GM18861 (cell line): ENCODE data around the gene AFG1L.
"Not testable (repeated sequence)": the region's sequence is repeated elsewhere in the genome, so short reads cannot be mapped to it uniquely, and the experiment has no call there.

ENCODE experiments used
- ATAC-seq: cut with Tn5 transposase; IDR thresholded peaks from one replicate; pipeline ENCODE4 v1.9.1; 2021; ENCODE audit not compliant: unreplicated experiment

AFG1L gene

DNA sequence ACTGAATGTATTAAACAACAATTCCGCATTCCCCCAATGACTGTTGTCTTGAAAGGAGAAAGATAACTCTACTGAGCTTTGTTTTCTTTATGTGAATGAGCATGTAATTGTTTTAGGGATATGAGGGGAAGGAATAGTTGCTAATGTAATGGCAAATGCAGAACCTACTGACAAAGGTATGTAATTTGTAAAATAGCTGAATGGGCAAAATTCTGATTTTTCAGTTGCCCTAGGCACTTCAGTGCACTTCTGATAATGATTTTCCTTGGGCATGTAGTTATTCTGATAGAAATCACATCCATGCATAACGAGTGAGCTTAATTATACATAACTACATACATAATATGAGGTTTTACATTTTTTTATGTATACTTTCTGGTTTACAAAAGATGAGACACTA lies 212.5 kb downstream of the AFG1L start:
- ATAC-seq, result no peak

DNA sequence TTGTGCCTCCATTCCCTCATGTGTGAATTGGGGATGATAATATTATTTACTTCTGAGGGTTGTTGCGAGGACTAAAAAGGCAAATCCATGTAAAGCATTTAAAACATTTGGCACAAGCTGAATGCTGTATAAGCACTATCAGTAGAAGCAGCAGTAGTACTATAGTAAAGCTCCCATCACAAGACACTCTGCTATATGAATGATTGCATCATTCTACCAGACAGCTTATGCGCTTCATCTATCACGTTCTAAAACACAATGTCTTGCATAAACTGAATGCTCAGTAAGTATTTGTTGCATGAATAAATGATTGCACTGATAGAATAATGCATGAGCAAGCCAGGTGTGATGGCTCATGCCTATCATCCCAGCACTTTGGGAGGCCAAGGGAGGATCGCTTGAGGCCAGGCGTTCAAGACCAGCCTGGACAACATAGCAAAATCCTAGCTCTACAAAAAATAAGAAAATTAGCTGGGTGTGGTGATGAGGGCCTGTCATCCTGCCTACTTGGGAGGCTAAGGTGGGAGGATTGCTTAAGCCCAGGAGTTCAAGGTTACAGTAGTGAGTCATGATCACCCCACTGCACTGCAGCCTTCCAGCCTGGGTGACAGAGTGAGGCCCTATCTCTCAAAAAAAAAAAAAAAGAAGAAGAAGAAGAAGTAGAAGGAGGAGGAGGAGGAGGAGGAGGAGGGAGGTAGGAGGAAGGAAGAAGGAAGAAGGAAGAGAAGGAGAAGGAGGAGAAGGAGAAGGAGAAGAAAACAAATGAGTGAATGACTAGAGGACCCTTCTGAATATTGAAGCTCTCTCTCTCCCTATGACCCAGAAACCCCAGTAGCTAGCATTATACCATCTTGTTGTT lies 215.8 kb downstream of the AFG1L start:
- ATAC-seq, result no peak

GRCh38 chr6:108518714-108519576 lies 224.1 kb downstream of the AFG1L start:
- no peak for ATAC-seq

- ATAC-seq, result no peak
Observed at GRCh38 chr6:108521616-108522107, 226.8 kb downstream of the AFG1L start.

DNA sequence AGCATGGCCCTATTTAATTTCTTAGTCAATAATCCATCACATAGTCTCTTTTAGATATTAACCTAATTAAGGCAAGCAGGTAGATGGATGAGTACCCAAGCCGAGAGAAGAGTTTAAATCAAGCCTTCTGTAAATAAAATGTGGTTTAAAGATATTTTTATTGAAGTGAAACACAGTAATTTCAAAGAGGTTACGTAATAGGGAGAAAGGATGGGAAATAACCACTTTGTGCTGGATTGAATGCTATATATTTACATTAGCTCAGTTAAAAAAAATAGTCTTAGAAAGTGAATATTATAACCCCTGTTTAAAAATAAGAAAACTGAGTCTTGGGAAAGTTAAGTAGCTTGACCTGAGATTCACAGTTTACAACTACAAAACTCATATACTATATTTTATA lies 228.8 kb downstream of the AFG1L start:
- no peak for ATAC-seq

DNA sequence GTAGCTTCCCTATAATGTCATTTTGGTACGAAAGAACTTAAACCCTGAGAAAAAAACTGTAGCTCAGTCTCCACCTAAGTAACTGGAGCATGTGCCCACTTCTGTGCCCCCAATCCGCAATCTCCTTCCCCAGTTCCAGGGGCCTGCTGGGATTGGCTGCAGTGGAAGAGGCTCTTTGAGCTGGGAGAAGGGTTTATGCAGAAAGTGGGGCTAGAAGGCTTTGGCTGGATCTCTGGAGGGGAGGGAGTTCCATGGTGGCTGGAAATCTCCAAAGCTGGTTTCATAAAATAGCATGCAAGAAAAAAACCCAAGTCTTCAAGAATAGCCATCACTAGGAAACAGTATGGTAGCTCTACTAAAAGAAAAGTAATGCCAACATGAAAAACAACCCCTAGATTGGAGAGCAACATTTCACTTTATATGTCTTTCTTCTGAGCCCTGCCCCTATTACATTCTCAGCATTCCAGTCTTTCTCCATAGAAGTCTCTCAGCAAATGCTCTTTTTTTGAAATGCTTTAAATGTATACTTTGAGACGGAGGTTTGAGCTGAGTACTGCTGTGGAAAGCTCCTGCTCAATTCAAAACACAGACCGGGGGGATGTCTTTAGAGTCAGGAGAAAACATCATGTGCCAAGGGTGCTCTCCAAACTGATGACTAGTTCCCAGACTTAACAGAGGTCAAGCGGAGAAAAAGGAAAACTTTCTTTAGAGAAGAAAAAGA lies 229.8 kb downstream of the AFG1L start:
- no peak for ATAC-seq

DNA sequence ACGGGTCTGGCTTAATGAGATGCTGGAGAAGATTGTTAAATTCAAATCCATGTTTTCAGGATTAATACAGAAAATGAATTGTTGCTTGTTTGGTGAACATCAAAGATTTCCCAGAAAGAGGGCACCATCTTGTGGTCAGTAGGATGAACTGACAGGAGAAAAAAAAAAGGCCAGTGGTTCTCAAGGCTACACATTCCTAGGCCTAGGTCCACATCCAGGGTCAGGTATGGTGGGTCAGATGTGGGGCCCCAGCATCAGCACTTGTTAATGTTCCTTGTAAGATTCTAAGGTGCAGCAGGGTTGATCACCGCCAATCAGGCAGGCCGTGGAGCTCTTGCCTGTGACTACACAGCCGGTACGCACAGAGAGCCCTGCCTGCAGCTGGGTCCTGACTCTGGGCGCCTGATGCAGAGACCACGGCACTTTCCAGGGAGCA lies 231.9 kb downstream of the AFG1L start:
- no peak for ATAC-seq

- ATAC-seq, result no peak
Observed at GRCh38 chr6:108528878-108529277, 234.0 kb downstream of the AFG1L start.

DNA sequence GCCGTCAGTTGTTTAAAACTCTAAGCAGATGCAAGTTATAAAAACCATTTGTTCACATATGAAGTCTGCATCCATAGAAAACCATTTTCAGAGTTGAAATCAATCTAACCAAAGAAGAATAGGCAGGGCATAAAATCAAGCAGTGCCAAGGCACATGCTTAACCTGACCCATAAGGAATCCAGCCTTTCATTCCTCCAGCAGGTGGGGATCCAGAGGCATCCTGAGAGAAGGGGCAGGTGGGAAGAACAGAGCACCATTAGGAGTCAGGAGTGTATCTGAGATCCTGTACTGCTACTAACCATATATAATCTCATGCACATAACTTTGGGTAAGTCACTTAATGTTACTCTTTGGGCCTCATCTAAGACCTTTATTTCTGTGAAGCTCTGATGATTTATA lies 236.5 kb downstream of the AFG1L start:
- ATAC-seq, result no peak

GRCh38 chr6:108535114-108535742 lies 240.4 kb downstream of the AFG1L start:
- no peak for ATAC-seq

GRCh38 chr6:108535920-108536535 lies 241.2 kb downstream of the AFG1L start:
- ATAC-seq, result not testable (repeated sequence)

- no peak for ATAC-seq
Observed at GRCh38 chr6:108541843-108542759, 247.2 kb downstream of the AFG1L start.

DNA sequence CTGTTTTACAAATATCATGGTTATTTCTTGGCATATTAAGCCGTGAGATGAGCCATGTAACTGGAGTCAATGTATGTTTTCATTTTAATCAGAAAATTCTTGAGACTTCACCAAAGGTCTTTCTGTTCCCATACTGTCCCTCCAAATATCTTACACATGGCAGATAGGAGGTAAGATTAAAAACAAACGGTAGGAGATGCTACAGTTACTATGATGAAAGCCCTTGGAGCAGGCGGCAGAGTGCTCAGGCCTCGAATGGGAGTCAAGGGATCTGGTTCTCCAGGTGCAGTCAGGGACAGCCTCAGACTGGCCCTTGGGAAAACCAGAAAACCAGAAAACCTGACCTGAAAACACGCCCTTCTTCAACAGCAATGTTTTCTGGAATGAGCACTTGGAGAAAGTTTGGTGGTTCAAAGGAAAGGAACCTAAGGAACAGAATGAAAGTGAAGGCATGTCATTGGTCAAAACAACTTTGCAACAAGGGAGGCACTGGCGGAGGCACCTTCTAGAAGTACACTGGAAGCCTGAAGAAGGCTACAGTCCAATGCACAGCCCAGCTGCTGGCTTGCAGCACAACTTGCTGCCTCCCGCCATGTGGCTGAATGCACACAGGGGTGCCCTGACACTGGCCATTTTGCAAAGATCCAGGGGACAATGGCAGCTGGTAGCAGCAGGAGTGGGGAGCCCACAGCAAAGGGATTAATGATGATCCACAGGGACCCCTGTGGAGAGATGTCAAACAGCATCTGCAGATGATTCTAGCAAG lies 248.5 kb downstream of the AFG1L start:
- ATAC-seq, result no peak

GRCh38 chr6:108544606-108545005 lies 249.8 kb downstream of the AFG1L start:
- ATAC-seq, result no peak

GRCh38 chr6:108546079-108547049 lies 251.5 kb downstream of the AFG1L start:
- ATAC-seq, result no peak

- no peak for ATAC-seq
Observed at GRCh38 chr6:108549241-108549640, 254.4 kb downstream of the AFG1L start.

DNA sequence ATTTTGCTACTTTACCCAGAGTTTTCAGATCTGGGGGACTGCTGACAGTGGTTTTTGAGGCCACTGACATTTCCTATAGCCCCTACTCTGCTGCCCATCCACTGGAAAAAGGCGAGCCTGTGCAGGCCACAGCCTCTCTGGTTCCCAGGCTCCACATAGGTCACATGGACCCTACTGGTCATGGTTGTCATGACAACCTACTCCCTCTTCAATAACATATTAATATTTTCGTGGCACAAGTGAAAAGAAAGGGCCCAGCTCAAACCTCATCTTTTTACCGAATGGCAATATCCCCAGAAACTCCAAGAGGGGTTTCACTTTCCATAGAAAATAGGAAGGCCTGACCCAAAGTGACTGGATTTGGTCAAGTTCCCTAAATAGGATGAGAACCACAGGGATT lies 254.9 kb downstream of the AFG1L start:
- no peak for ATAC-seq
